Measurements from ENCODE around the gene TLCD4.
A peak's percentile ranks its signal among the peaks of the same experiment; 100 is the strongest.
"Not testable (repeated sequence)": the region's sequence is repeated elsewhere in the genome, so short reads cannot be mapped to it uniquely, and the experiment has no call there.

TLCD4 gene

GRCh38 chr1:95096218-95096841 lies 20.8 kb upstream of the TLCD4 start:
- DNase-seq, result no peak

- no peak for DNase-seq
These were observed 19.7 kb upstream of the TLCD4 start for GRCh38 chr1:95097426-95097825.

- DNase-seq, result no peak
These were observed 19.0 kb upstream of the TLCD4 start for GRCh38 chr1:95098196-95098595.

- DNase-seq, result no peak
These were observed 8.4 kb upstream of the TLCD4 start for GRCh38 chr1:95108792-95109191.

GRCh38 chr1:95111014-95111413 lies 6.1 kb upstream of the TLCD4 start:
- DNase-seq, result no peak

- no peak for DNase-seq
These were observed 3.5 kb upstream of the TLCD4 start for GRCh38 chr1:95113684-95114083.

- DNase-seq, result no peak
These were observed 1.4 kb upstream of the TLCD4 start for GRCh38 chr1:95115708-95116137.

- peak; percentile 29 for DNase-seq
These were observed 462 bp upstream of the TLCD4 start for GRCh38 chr1:95116580-95117206.

- no peak for DNase-seq
These were observed 928 bp downstream of the TLCD4 start for GRCh38 chr1:95118067-95118499.

- no peak for DNase-seq
These were observed 1.6 kb downstream of the TLCD4 start for GRCh38 chr1:95118710-95119109.

GRCh38 chr1:95119273-95119672 lies 2.1 kb downstream of the TLCD4 start:
- DNase-seq, result no peak

GRCh38 chr1:95122151-95122697 lies 5.1 kb downstream of the TLCD4 start:
- DNase-seq, result no peak

GRCh38 chr1:95124342-95124741 lies 7.2 kb downstream of the TLCD4 start:
- DNase-seq, result no peak

- DNase-seq, result no peak
These were observed 9.2 kb downstream of the TLCD4 start for GRCh38 chr1:95126366-95126765.

- DNase-seq, result no peak
These were observed 9.7 kb downstream of the TLCD4 start for GRCh38 chr1:95126846-95127245.

- DNase-seq, result no peak
These were observed 10.2 kb downstream of the TLCD4 start for GRCh38 chr1:95127380-95127779.

GRCh38 chr1:95132762-95133161 lies 15.6 kb downstream of the TLCD4 start:
- DNase-seq, result no peak

- no peak for DNase-seq
These were observed 16.5 kb downstream of the TLCD4 start for GRCh38 chr1:95133687-95134086.

GRCh38 chr1:95138223-95138622 lies 21.1 kb downstream of the TLCD4 start:
- DNase-seq, result no peak

GRCh38 chr1:95139039-95139438 lies 21.9 kb downstream of the TLCD4 start:
- DNase-seq, result no peak

- no peak for DNase-seq
These were observed 23.6 kb downstream of the TLCD4 start for GRCh38 chr1:95140791-95141190.

- DNase-seq, result no peak
These were observed 28.3 kb downstream of the TLCD4 start for GRCh38 chr1:95145493-95145892.

GRCh38 chr1:95146637-95147036 lies 29.5 kb downstream of the TLCD4 start:
- DNase-seq, result no peak

GRCh38 chr1:95154096-95154495 lies 36.9 kb downstream of the TLCD4 start:
- DNase-seq, result no peak

- not testable (repeated sequence) for DNase-seq
These were observed 48.4 kb downstream of the TLCD4 start for GRCh38 chr1:95165569-95165968.

All from T1000 (cell line).